HG02588 (cell line): ENCODE results near the gene RNU7-1.

Experiments
- ATAC-seq: cut with Tn5 transposase; IDR thresholded peaks from one replicate; pipeline ENCODE4 v1.9.1; 2021; ENCODE audit warnings: mild to moderate bottlenecking, moderate library complexity; ENCODE audit not compliant: unreplicated experiment

Gene RNU7-1

GRCh38 chr12:6917491-6918231 lies 26.0 kb upstream of the RNU7-1 start:
- ATAC-seq, result no peak

DNA sequence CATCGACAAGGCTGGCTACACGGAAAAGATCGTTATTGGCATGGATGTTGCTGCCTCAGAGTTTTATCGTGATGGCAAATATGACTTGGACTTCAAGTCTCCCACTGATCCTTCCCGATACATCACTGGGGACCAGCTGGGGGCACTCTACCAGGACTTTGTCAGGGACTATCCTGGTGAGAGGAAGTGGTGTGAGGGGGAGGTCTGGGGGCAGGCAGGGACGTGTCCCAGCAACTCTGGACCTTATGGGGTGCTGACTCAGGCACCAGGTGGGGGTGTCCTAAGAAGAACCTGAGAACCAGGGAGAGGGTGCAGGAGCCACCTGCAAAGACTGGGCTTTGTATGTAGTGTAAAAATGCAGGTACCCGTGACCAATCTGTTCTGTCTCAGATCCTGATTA lies 24.0 kb upstream of the RNU7-1 start:
- no peak for ATAC-seq

GRCh38 chr12:6921539-6921938 lies 22.1 kb upstream of the RNU7-1 start:
- no peak for ATAC-seq

- ATAC-seq, result no peak
Measured at GRCh38 chr12:6921996-6922946, 21.3 kb upstream of the RNU7-1 start.

- ATAC-seq, result no peak
Measured at GRCh38 chr12:6923003-6923732, 20.4 kb upstream of the RNU7-1 start.

GRCh38 chr12:6923851-6924250 lies 19.8 kb upstream of the RNU7-1 start:
- no peak for ATAC-seq

DNA sequence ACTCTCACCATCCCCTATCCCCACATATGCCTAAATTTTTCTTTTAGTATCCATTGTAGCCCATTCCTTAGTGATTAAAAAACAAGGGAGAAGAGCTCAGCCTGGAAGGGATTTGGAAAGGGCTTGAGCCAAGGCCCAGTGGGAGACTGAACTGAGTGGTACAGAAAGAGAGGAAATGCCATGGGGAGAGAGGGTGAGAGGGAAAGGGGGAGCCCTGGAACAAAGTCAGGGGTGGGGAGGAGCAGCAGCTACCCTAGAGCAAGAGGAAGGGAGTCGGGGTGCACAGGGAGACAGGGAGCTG lies 18.4 kb upstream of the RNU7-1 start:
- no peak for ATAC-seq

DNA sequence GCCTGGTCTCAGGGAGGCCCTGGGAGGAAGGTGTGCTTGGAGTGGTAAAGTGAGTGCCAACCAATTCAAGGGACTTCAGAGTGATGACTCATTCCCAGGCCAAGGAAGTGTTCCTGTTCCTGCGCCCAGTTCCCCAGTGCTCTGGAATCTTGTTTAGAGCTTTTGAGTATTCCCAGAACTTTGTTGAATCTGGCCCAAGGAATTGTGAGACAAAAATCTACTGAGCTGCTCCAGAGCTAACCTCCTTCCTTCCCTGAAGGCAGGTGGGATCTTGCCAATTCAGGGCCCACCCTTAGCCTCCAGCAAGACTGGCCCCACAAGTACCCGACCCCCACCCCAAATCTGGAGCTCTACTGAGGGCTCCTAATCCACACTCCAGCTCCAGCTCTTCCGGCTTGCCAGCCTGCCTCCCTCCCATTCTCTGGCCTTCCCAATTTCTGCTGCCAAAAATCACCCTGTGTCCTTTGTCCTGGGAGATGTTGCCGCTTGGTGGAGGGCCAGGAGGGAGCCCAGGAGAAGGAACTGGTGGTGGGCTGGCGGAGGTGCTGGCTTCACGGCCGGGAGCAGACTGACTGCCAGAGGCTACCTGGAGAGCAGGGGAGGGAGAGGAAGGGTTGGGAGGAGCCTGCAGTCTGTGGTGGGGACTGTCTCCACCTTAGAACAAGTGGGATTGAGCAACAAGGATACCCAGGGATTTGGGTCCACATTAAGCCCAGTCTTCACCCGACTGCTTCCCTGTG lies 17.9 kb upstream of the RNU7-1 start:
- ATAC-seq, result no peak

DNA sequence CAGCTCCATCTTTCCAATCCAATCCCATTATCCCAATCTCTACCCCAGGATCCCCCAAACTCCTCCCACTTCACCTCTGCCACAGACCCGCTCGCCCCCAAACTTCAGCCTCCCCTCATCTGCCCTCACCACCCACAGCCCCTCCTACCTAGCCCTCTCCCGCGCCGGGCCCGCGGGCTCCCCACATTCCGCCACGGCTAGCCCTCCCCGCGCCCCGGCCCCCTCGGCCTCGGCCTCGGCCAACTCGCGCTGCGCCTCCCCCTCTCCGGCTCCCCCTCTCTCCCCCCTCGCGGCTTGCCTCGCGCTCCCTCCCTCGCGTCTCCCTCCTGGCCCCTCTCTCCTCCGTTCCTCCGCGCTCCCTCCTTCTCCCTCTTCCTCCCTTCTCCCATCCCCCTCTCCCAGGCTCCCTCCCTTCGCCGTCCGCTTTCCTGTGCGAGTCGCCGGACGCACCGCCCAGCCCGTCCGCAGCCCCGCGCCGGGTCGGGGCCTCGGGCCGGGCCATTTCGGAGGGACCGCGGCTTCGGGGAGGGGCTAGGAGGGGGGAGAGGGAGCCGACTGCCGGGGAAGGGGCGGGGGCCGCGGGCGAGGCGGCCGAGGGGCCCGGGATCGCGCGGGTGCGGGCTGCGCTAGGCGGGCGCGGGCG lies 16.1 kb upstream of the RNU7-1 start, which contains the start of gene ATN1:
ATN1 (plus strand) TSS at position 581 of the 643 bp plus-strand sequence. CDS start 6,043 bp downstream, outside the sequence.
- no peak for ATAC-seq

GRCh38 chr12:6928022-6928702 lies 15.5 kb upstream of the RNU7-1 start:
- ATAC-seq, result no peak

DNA sequence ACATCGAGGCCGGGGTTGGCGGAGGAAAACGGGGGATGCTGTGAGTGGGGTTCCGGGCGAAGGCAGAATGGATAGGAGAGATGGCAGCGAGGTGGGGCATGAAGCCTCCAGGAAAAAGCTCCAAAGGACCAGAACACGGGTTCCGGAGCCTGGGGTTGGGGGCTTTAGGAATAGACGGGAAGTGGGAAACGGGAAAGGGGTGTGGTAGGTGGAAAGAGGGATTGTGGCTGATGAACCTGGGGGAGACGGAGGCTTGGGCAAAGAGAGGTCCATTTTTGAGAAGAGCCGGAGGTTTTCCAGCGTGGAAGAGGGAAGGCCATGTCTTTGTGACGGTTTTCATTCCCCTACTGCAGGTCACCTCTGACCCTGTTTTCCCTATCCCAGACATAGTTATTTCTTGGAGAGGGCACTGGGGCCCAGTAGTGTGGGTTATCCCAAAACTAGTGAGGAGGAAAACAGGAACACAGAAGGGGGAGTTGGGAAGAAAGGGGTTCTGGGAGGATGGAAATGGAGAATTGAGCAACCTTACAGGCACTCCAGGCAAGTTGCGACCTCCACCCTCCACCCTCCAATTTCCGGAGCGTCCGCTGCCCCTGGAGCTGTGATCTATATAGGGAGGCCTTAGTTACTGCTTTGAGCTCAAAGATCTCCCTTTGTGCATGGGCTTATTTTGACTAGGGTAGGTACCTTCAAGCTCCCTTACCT lies 14.8 kb upstream of the RNU7-1 start:
- ATAC-seq, result no peak

DNA sequence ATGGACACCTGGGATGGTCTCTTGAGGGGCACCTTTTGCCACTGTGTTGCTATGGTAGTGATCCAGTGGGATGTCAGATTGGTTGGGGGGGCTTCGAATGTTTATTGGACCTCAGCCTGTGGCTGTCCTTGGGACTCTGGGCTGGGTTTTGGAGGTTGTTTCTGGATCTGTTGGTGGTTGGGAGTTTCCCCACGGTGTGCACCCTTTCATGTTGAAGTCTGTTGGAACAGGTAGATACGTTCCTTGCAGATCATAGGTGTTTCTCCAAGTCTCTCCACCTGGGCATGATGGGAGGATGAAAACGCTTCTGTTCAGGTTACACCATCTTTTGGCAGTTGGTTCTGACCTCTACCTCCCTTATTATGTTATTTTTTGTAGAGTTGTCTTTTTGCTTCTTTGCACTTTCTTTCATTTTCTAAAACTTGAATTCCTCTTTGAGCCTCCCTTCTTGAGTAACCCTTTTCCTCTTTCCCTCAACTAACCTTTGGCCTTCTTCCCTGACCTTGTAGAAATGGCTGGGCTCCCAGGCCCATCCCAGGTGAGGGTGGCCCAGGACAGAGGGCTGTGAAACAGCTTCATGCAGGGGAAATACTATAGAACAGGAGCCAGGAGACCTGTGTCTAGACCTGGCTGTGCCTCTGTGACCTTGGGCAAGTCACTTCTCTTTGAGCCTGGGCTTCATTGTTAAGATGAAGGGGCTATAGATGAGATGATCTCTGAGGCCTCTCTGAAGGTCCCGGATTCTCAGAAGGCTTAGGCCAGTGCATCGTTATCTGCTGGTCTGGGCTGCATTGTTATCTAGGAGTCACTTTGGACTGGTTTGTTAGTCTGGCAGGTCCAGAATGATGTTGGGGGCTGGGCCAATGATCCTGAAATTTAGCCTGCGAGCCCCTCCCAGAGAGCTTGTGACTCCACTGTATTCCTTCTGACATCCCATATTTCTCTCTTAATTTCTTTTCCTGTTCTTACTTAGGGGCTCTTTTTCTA lies 13.9 kb upstream of the RNU7-1 start:
- no peak for ATAC-seq

GRCh38 chr12:6932766-6933165 lies 10.8 kb upstream of the RNU7-1 start:
- ATAC-seq, result no peak

DNA sequence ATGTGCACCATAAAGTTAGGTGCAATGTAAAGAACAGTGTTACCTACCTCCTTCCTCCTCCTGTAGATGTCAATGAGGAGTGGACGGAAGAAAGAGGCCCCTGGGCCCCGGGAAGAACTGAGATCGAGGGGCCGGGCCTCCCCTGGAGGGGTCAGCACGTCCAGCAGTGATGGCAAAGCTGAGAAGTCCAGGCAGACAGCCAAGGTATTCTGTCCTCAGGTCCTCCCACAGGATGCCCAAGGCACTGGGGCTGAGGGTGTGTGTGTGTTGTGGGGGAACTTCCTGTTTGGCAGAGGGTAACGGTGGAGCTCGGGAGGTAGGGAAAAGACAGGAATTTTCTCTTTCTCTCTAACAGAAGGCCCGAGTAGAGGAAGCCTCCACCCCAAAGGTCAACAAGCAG lies 9.5 kb upstream of the RNU7-1 start:
- ATAC-seq, result no peak

DNA sequence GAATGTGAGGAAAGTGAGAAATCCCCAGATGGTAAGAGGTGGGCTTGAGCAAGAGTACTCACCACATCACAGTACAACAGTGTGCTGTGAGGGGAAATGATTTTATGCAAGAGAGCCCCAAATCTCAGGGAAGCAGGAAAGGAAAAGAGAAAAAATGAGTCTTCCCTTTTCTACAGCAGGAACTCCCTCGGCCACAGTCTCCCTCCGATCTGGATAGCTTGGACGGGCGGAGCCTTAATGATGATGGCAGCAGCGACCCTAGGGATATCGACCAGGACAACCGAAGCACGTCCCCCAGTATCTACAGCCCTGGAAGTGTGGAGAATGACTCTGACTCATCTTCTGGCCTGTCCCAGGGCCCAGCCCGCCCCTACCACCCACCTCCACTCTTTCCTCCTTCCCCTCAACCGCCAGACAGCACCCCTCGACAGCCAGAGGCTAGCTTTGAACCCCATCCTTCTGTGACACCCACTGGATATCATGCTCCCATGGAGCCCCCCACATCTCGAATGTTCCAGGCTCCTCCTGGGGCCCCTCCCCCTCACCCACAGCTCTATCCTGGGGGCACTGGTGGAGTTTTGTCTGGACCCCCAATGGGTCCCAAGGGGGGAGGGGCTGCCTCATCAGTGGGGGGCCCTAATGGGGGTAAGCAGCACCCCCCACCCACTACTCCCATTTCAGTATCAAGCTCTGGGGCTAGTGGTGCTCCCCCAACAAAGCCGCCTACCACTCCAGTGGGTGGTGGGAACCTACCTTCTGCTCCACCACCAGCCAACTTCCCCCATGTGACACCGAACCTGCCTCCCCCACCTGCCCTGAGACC lies 8.0 kb upstream of the RNU7-1 start:
- no peak for ATAC-seq

DNA sequence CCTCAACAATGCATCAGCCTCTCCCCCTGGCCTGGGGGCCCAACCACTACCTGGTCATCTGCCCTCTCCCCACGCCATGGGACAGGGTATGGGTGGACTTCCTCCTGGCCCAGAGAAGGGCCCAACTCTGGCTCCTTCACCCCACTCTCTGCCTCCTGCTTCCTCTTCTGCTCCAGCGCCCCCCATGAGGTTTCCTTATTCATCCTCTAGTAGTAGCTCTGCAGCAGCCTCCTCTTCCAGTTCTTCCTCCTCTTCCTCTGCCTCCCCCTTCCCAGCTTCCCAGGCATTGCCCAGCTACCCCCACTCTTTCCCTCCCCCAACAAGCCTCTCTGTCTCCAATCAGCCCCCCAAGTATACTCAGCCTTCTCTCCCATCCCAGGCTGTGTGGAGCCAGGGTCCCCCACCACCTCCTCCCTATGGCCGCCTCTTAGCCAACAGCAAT lies 7.4 kb upstream of the RNU7-1 start:
- no peak for ATAC-seq
